Psoas muscle (tissue), 8 donors: Measurements from ENCODE around the gene NEAT1. TPM values are rescaled to one million over a fixed set of nuclear protein-coding genes. Genes with fewer than 3 reads are reported as not detected.

Experiments
- ATAC-seq, 4 donors: fragments of 200-7000 bp; cut with Tn5 transposase; one replicate each; pipeline ENCODE4 v1.9.1; 2020; ENCODE audit warnings: moderate library complexity in 3 of 4, mild to moderate bottlenecking in 2 of 4
- DNase-seq, 2 donors: peaks; one replicate each; pipeline ENCODE4 v3.0.0-alpha.2; 2020
- H3K27ac ChIP-seq: fragments of 200-600 bp; one replicate; pipeline ENCODE4 v1.8.0; 2022
- H3K27me3 ChIP-seq, 3 donors: fragments of 200-600 bp in 1 of 3; one replicate each; pipeline versions ENCODE4 v1.6.1 to v1.8.0; 2013 to 2022; ENCODE audit warnings: low read length in 2 of 3, mild to moderate bottlenecking in 2 of 3, moderate library complexity in 1 of 3; ENCODE audit not compliant: insufficient read depth in 3 of 3
- H3K36me3 ChIP-seq, 2 donors: fragments of 200-600 bp in 1 of 2; one replicate each; pipeline versions ENCODE4 v1.6.1 to v1.8.0; 2013 to 2022; ENCODE audit warnings: low read depth in 1 of 2, mild to moderate bottlenecking in 1 of 2, moderate library complexity in 1 of 2; ENCODE audit not compliant: insufficient read depth in 1 of 2
- H3K4me1 ChIP-seq: fragments of 200-600 bp; one replicate; pipeline ENCODE4 v1.8.0; 2022
- H3K4me3 ChIP-seq: fragments of 200-600 bp; one replicate; pipeline ENCODE4 v1.8.0; 2022; ENCODE audit warnings: mild to moderate bottlenecking
- H3K9me3 ChIP-seq: fragments of 200-600 bp; one replicate; pipeline ENCODE4 v1.8.0; 2022
- CTCF ChIP-seq: fragments of 200-600 bp; IDR thresholded peaks from one replicate; pipeline ENCODE4 v1.8.0; 2022; ENCODE audit warnings: antibody characterized with exemption
- WGBS, 3 donors: extraction: QIAGEN DNeasy Blood & Tissue Kit; methylation state at CpG; one replicate each; pipeline versions ENCODE4 v1.1.6 to v1.1.7; 2013; 5-methylcytosine and 5-hydroxymethylcytosine counted together
- intact Hi-C, 2 donors: fragments of 100-400 bp; cut with DNase I; formaldehyde crosslinking; loops; one replicate each; pipeline versions ENCODE4 v1.11.0 to v1.14.2; 2022
- polyA plus RNA-seq, 3 donors: library from polyadenylated mRNA; stranded (reverse); fragments of 200-250 nt; gene quantifications; one replicate each; pipeline ENCODE4 v1.2.3, GENCODE V29; 2013
- total RNA-seq, 4 donors: library from RNA; stranded (reverse); fragmentation: NEBNext Ultra II Directional in 2 of 4; extraction: Animal tissue kit (Norgen Biotek cat#: 25700) in 2 of 4; gene quantifications; one replicate each; pipeline versions ENCODE4 v1.2.1 to v1.2.4, GENCODE V29; 2021 to 2023
- donor health status: healthy with polysubstance abuse.
- donor health status: DM: no; HTN: no; CAD: no; lungs with moderate emphysema.
- donor health status: Bipolar disorder and iron deficiency.
- donor health status: healthy.
- donor health status: DM: yes; HTN: yes; CAD: no.
- donor health status: DM: no; HTN: no; CAD: no.
- donor health status: DM: no; HTN: no; CAD: no.
- donor health status: DM: yes; HTN: yes; CAD: no.

The NEAT1 gene
- total and polyA plus RNA-seq, 7 donors: 474 to 1,759 (median 716) TPM

GRCh38 chr11:65442842-65443331 lies 20.3 kb downstream of the NEAT1 start:
- 22 to 50% (median 24%) methylated on average over 9 of the region's 9 CpGs for WGBS, 3 donors
- no peak for TF ChIP-seq CTCF
- ATAC-seq (no peak), DNase-seq (no peak)
- Histone ChIP-seq H3K4me3 (peak overlapping the region; percentile 19), H3K27ac (peak overlapping the region; percentile 100), H3K4me1 (peaks cover 17% of the 10 kb centered on the region), H3K27me3 (no peaks in the 10 kb centered on the region), H3K9me3 (no peaks in the 10 kb centered on the region), H3K36me3 (peaks cover 2 to 82% of the 10 kb centered on the region in 2 donors)
- intact Hi-C loops: no loop called here

- no peak for ATAC-seq
These were observed 21.9 kb downstream of the NEAT1 start for GRCh38 chr11:65444314-65445051.

GRCh38 chr11:65445101-65445603 lies 22.6 kb downstream of the NEAT1 start:
- ATAC-seq: peak in 1 of 4 donors; percentile 0
- DNase-seq: peak in 1 of 2 donors; percentile 58
- 41 to 75% (median 46%) methylated on average over 14 to 15 of the region's 15 CpGs for WGBS, 3 donors
- intact Hi-C loops: no loop called here
- Histone ChIP-seq H3K4me1 (peaks cover 4% of the 10 kb centered on the region), H3K4me3 (no peak overlapping the region), H3K9me3 (no peaks in the 10 kb centered on the region), H3K27ac (peak overlapping the region; percentile 79), H3K36me3 (peaks cover 0 to 59% of the 10 kb centered on the region in 2 donors), H3K27me3 (no peaks in the 10 kb centered on the region)
- no peak for TF ChIP-seq CTCF

More at GRCh38 chr11:65444314-65445051, 21.9 kb downstream of the NEAT1 start:
- no peak overlapping the region for H3K4me3 ChIP-seq
- H3K27me3 ChIP-seq: no peaks in the 10 kb centered on the region
- H3K4me1 ChIP-seq: peaks cover 4% of the 10 kb centered on the region
- TF ChIP-seq CTCF: no peak
- peaks cover 0 to 66% of the 10 kb centered on the region in 2 donors for H3K36me3 ChIP-seq
- peak overlapping the region; percentile 79 for H3K27ac ChIP-seq
- WGBS, 3 donors: 28 to 55% (median 33%) methylated on average over 14 of the region's 14 CpGs
- no peaks in the 10 kb centered on the region for H3K9me3 ChIP-seq
- peak in 1 of 2 donors; percentile 77 for DNase-seq
- intact Hi-C loops: no loop called here

- no peaks in the 10 kb centered on the region for H3K27me3 ChIP-seq
- WGBS, 3 donors: 31 to 44% (median 40%) methylated on average over 11 of the region's 11 CpGs
- peak overlapping the region; percentile 79 for H3K27ac ChIP-seq
- peaks cover 4% of the 10 kb centered on the region for H3K4me1 ChIP-seq
- intact Hi-C loops: no loop called here
- H3K9me3 ChIP-seq: no peaks in the 10 kb centered on the region
- TF ChIP-seq CTCF: no peak
- no peak overlapping the region for H3K4me3 ChIP-seq
- ATAC-seq (peak; percentile 7 to 30 (median 9)), DNase-seq (peak; percentile 64 to 85)
- peaks cover 0 to 52% of the 10 kb centered on the region in 2 donors for H3K36me3 ChIP-seq
These were observed 23.2 kb downstream of the NEAT1 start for GRCh38 chr11:65445604-65446445.
